GM23248 (cell line): ENCODE results near the gene TMEM121.

ENCODE experiments used
- EZH2 ChIP-seq: fragments of 200-600 bp; sonication (generic); IDR thresholded peaks from 2 replicates; pipeline ENCODE4 v1.6.1; 2018; ENCODE audit warnings: antibody characterized with exemption, mild to moderate bottlenecking; ENCODE audit not compliant: insufficient read depth, poor library complexity, severe bottlenecking
- EZH2phosphoT487 ChIP-seq: fragments of 200-600 bp; sonication (generic); IDR thresholded peaks from 2 replicates; pipeline ENCODE4 v1.6.1; 2018; ENCODE audit warnings: antibody characterized with exemption, moderate library complexity, mild to moderate bottlenecking, low read depth; ENCODE audit not compliant: insufficient read depth

DNA sequence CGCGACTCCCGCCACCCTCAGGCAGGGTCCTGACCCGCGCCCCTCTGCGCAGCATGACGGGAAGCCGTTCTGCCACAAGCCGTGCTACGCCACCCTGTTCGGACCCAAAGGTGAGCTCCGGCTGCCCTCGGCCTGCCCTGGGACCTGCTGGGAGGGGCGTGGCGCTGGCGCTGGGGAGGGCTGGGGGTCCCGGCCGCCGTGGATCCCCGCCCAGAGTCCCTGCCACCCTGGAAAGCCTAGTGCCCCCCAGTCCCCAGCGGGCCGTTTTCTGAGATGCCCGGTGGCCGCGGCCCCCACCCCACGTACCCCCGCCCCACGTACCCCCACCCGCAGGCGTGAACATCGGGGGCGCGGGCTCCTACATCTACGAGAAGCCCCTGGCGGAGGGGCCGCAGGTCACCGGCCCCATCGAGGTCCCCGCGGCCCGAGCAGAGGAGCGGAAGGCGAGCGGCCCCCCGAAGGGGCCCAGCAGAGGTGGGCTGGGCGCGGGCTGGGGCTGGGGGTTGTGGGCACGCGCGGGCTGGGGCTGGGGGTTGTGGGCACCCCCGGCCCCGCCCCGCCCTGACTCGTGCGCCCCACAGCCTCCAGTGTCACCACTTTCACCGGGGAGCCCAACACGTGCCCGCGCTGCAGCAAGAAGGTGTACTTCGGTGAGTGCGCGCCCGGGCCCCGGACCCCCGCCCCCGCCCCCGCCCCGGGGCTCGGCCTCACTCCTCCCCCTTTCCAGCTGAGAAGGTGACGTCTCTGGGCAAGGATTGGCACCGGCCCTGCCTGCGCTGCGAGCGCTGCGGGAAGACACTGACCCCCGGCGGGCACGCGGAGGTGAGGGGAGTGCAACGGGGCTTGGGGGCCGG lies 47.8 kb upstream of the TMEM121 start:
- TF ChIP-seq EZH2: no peak
- TF ChIP-seq EZH2phosphoT487: no peak
